ENCODE measurements around the gene EIF4E3. TPM values are rescaled to one million over a fixed set of nuclear protein-coding genes. Genes with fewer than 3 reads are reported as not detected.

The EIF4E3 gene
- total RNA-seq, 1 experiment from 2014 or later, result not detected

GRCh38 chr3:71640331-71640983 is 84.7 kb downstream of the EIF4E3 start:
- no peak overlapping the region for H2AFZ ChIP-seq
- TF ChIP-seq EZH2 (IDR thresholded peaks at IDR 0.05; ENCODE audit: low read depth) (no peak), CTCF (conservative IDR thresholded peaks at IDR 0.05) (no peak)
- no peak overlapping the region for H3K27ac ChIP-seq
- H3K4me2 ChIP-seq, result no peak overlapping the region
- peaks cover 27% of the 10 kb centered on the region for H3K27me3 ChIP-seq (ENCODE audit: insufficient read depth, low read depth)
- no peaks in the 10 kb centered on the region for H3K79me2 ChIP-seq (ENCODE audit: low read depth)
- intact Hi-C loops (cut with micrococcal nuclease; ENCODE audit: unreplicated experiment), result no loop called here
- no peaks in the 10 kb centered on the region for H3K9me3 ChIP-seq (ENCODE audit: insufficient read depth, low read depth)
- ChIA-PET CTCF (no interaction called here), POLR2A (ENCODE audit: unreplicated experiment) (no interaction called here)
- H3K36me3 ChIP-seq (ENCODE audit: low read depth), result no peaks in the 10 kb centered on the region
- H3K4me3 ChIP-seq, result no peak overlapping the region
- no peaks in the 10 kb centered on the region for H4K20me1 ChIP-seq (ENCODE audit: insufficient read depth)
- H3K9me2 ChIP-seq (ENCODE audit: insufficient read depth), result no peaks in the 10 kb centered on the region
- BruUV-seq (replicated peaks), result no TSS peak
- no peak for DNase-seq
- H3K4me1 ChIP-seq (replicated peaks; ENCODE audit: insufficient read depth), result no peaks in the 10 kb centered on the region
- no peaks in the 10 kb centered on the region for H3F3A ChIP-seq (ENCODE audit: insufficient read depth, low read depth)

- ChIA-PET POLR2A (ENCODE audit: unreplicated experiment) (no interaction called here), CTCF (no interaction called here)
- no peak overlapping the region for H3K27ac ChIP-seq
- intact Hi-C loops (cut with micrococcal nuclease; ENCODE audit: unreplicated experiment), result no loop called here
- TF ChIP-seq CTCF (conservative IDR thresholded peaks at IDR 0.05) (no peak), EZH2 (IDR thresholded peaks at IDR 0.05; ENCODE audit: low read depth) (no peak)
- H3K4me1 ChIP-seq (replicated peaks; ENCODE audit: insufficient read depth), result no peaks in the 10 kb centered on the region
- no peak overlapping the region for H3K4me2 ChIP-seq
- no peaks in the 10 kb centered on the region for H3K9me2 ChIP-seq (ENCODE audit: insufficient read depth)
- H3F3A ChIP-seq (ENCODE audit: insufficient read depth, low read depth), result no peaks in the 10 kb centered on the region
- no peaks in the 10 kb centered on the region for H3K79me2 ChIP-seq (ENCODE audit: low read depth)
- DNase-seq, result no peak
- no peaks in the 10 kb centered on the region for H3K9me3 ChIP-seq (ENCODE audit: insufficient read depth, low read depth)
- no peak overlapping the region for H3K4me3 ChIP-seq
- no peaks in the 10 kb centered on the region for H4K20me1 ChIP-seq (ENCODE audit: insufficient read depth)
- H3K27me3 ChIP-seq (ENCODE audit: insufficient read depth, low read depth), result peaks cover 26% of the 10 kb centered on the region
- no peak overlapping the region for H2AFZ ChIP-seq
- BruUV-seq (replicated peaks), result no TSS peak
- H3K36me3 ChIP-seq (ENCODE audit: low read depth), result no peaks in the 10 kb centered on the region
These were observed 88.7 kb downstream of the EIF4E3 start for GRCh38 chr3:71636482-71636881.

- BruUV-seq (replicated peaks), result no TSS peak
- CTCF ChIA-PET, result no interaction called here
- intact Hi-C loops (cut with micrococcal nuclease; ENCODE audit: unreplicated experiment), result no loop called here
These were observed 89.2 kb downstream of the EIF4E3 start for GRCh38 chr3:71636001-71636400.

More at GRCh38 chr3:71636001-71636400, 89.2 kb downstream of the EIF4E3 start:
- Histone ChIP-seq H3K4me2 (no peak overlapping the region), H2AFZ (no peak overlapping the region), H3K36me3 (ENCODE audit: low read depth) (no peaks in the 10 kb centered on the region), H3K9me2 (ENCODE audit: insufficient read depth) (no peaks in the 10 kb centered on the region), H3K79me2 (ENCODE audit: low read depth) (no peaks in the 10 kb centered on the region), H3K4me1 (replicated peaks; ENCODE audit: insufficient read depth) (no peaks in the 10 kb centered on the region), H3K27me3 (ENCODE audit: insufficient read depth, low read depth) (peaks cover 26% of the 10 kb centered on the region), H3K27ac (no peak overlapping the region), H3K9me3 (ENCODE audit: insufficient read depth, low read depth) (no peaks in the 10 kb centered on the region), H3K4me3 (no peak overlapping the region), H3F3A (ENCODE audit: insufficient read depth, low read depth) (no peaks in the 10 kb centered on the region), H4K20me1 (ENCODE audit: insufficient read depth) (no peaks in the 10 kb centered on the region)
- POLR2A ChIA-PET (ENCODE audit: unreplicated experiment), result no interaction called here
- no peak for DNase-seq
- no peak for TF ChIP-seq CTCF (conservative IDR thresholded peaks at IDR 0.05)
